H1 (cell line): Measurements from ENCODE around the gene MRM2.

Experiments
- ASH2L ChIP-seq: fragments of 200-600, 300-600 bp; sonication (generic); IDR thresholded peaks from one replicate; pipeline ENCODE4 v1.7.1; 2017; ENCODE audit warnings: low read length
- EGR1 ChIP-seq: IDR thresholded peaks from 2 replicates; pipeline ENCODE4 v1.6.1; 2011; ENCODE audit warnings: low read depth, low read length, borderline replicate concordance
- EP300 ChIP-seq, 2 experiments: IDR thresholded peaks; 1 replicate in 1 of 2; 2 replicates in 1 of 2; pipeline ENCODE4 v1.6.1; 2011 to 2012; ENCODE audit warnings: low read depth in 2 of 2, low read length in 2 of 2, mild to moderate bottlenecking in 2 of 2, borderline replicate concordance in 1 of 2, inconsistent platforms in 1 of 2, moderate library complexity in 1 of 2
- EZH2 ChIP-seq: fragments of 200-600 bp; sonication (generic); IDR thresholded peaks from 2 replicates; pipeline ENCODE4 v1.7.1; 2012; ENCODE audit warnings: low read depth, mild to moderate bottlenecking, moderate library complexity, low read length, inconsistent platforms; ENCODE audit not compliant: severe bottlenecking
- JUND ChIP-seq: IDR thresholded peaks from 2 replicates; pipeline ENCODE4 v1.6.1; 2011; ENCODE audit warnings: mild to moderate bottlenecking, improper control_type of control experiment, low read length
- POLR2A ChIP-seq, 2 experiments: IDR thresholded peaks; 1 replicate in 1 of 2; 2 replicates in 1 of 2; pipeline ENCODE4 v1.6.1; 2011; ENCODE audit warnings: low read depth in 2 of 2, low read length in 2 of 2, mild to moderate bottlenecking in 2 of 2; ENCODE audit errors: control extremely low read depth in 1 of 2
- POLR2AphosphoS5 ChIP-seq: IDR thresholded peaks from 2 replicates; pipeline ENCODE4 v1.6.1; 2011; ENCODE audit warnings: low read depth, low read length
- RAD21 ChIP-seq, 2 experiments: IDR thresholded peaks in 1 of 2; conservative IDR thresholded peaks in 1 of 2; 2 replicates each; pipeline ENCODE4 v1.6.1; 2011; ENCODE audit warnings: low read depth in 2 of 2, low read length in 2 of 2, improper control_type of control experiment in 1 of 2, inconsistent platforms in 1 of 2, mild to moderate bottlenecking in 1 of 2, moderate library complexity in 1 of 2
- SIN3A ChIP-seq, 2 experiments: IDR thresholded peaks in 1 of 2; conservative IDR thresholded peaks in 1 of 2; 2 replicates each; pipeline ENCODE4 v1.6.1; 2011 to 2012; ENCODE audit warnings: low read length in 2 of 2, improper control_type of control experiment in 1 of 2, low read depth in 1 of 2, mild to moderate bottlenecking in 1 of 2
- SUZ12 ChIP-seq: fragments of 200-600 bp; sonication (generic); IDR thresholded peaks from 2 replicates; pipeline ENCODE4 v1.6.1; 2012; ENCODE audit warnings: mild to moderate bottlenecking, inconsistent platforms, low read length, moderate library complexity, mixed read lengths
- TF ChIP-seq, protein P1 (sequence below), 3 experiments: IDR thresholded peaks; 1 replicate in 2 of 3; 2 replicates in 1 of 3; pipeline versions ENCODE4 v1.5.1 to v1.6.1; 2011; ENCODE audit warnings: low read length in 3 of 3, mild to moderate bottlenecking in 3 of 3, inconsistent platforms in 2 of 3, low read depth in 1 of 3, moderate library complexity in 1 of 3; ENCODE audit not compliant: insufficient read depth in 1 of 3; ENCODE audit errors: control extremely low read depth in 1 of 3
- TF ChIP-seq, protein P2 (sequence below): IDR thresholded peaks from 2 replicates; pipeline ENCODE4 v1.6.1; 2011; ENCODE audit warnings: low read length, improper control_type of control experiment

DNA sequence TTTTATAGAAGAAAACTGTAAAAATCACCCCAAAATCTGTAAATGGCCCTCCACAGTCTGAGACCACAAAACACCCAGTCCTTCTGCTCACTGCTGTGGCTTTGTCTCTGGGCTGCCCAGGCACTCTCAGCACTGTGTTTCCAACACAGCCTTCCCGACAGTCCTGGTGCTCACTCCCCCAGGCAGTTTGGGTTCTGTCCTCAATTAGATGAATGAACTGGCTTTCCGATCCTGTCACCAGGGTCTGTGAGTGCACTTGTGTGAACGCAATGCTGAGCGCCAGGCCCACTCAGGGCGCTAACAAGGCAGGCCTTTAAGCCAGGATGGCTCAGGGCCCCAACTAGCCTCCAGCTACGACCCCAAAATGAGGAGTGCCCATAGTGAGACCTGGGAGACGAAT lies 12.5 kb downstream of the MRM2 start:
- TF ChIP-seq POLR2A (IDR thresholded peaks at IDR 0.05; ENCODE audit: control extremely low read depth in 1 of 2, low read depth in 2 of 2, low read length in 2 of 2) (no peak), POLR2AphosphoS5 (no peak), EGR1 (no peak), ASH2L (no peak), SIN3A (conservative IDR thresholded peaks at IDR 0.05 in 1 of 2, IDR thresholded peaks at IDR 0.05 in 1 of 2; ENCODE audit: low read depth in 1 of 2, low read length in 2 of 2) (no peak), JUND (no peak), EP300 (IDR thresholded peaks at IDR 0.05; ENCODE audit: borderline replicate concordance in 1 of 2, low read depth in 2 of 2, low read length in 2 of 2) (no peak), RAD21 (IDR thresholded peaks at IDR 0.05 in 1 of 2, conservative IDR thresholded peaks at IDR 0.05 in 1 of 2; ENCODE audit: low read depth in 2 of 2, low read length in 2 of 2) (no peak), SUZ12 (no peak), EZH2 (no peak)
- TF ChIP-seq, protein P1, sequence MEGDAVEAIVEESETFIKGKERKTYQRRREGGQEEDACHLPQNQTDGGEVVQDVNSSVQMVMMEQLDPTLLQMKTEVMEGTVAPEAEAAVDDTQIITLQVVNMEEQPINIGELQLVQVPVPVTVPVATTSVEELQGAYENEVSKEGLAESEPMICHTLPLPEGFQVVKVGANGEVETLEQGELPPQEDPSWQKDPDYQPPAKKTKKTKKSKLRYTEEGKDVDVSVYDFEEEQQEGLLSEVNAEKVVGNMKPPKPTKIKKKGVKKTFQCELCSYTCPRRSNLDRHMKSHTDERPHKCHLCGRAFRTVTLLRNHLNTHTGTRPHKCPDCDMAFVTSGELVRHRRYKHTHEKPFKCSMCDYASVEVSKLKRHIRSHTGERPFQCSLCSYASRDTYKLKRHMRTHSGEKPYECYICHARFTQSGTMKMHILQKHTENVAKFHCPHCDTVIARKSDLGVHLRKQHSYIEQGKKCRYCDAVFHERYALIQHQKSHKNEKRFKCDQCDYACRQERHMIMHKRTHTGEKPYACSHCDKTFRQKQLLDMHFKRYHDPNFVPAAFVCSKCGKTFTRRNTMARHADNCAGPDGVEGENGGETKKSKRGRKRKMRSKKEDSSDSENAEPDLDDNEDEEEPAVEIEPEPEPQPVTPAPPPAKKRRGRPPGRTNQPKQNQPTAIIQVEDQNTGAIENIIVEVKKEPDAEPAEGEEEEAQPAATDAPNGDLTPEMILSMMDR (IDR thresholded peaks at IDR 0.05; ENCODE audit: control extremely low read depth in 1 of 3, insufficient read depth in 1 of 3, low read depth in 1 of 3, low read length in 3 of 3): no peak
- TF ChIP-seq, protein P2, sequence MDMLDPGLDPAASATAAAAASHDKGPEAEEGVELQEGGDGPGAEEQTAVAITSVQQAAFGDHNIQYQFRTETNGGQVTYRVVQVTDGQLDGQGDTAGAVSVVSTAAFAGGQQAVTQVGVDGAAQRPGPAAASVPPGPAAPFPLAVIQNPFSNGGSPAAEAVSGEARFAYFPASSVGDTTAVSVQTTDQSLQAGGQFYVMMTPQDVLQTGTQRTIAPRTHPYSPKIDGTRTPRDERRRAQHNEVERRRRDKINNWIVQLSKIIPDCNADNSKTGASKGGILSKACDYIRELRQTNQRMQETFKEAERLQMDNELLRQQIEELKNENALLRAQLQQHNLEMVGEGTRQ: no peak
